ENCODE results near the gene RPRD1B. TPM values are rescaled to one million over a fixed set of nuclear protein-coding genes. Genes with fewer than 3 reads are reported as not detected.

RPRD1B gene
- total RNA-seq, 1 experiment from 2014 or later: 112 TPM

- Histone ChIP-seq H3K4me1 (peaks cover 45% of the 10 kb centered on the region), H3K27me3 (replicated peaks; ENCODE audit: control insufficient read depth, insufficient read depth, low read length) (no peaks in the 10 kb centered on the region), H3K36me3 (ENCODE audit: control insufficient read depth, insufficient read depth, low read length) (no peaks in the 10 kb centered on the region; the same call in 1 of the 2 replicates), H3K9me3 (no peaks in the 10 kb centered on the region), H3K4me3 (ENCODE audit: low read depth, low read length) (no peak overlapping the region)
- H3K27me3 Mint-ChIP-seq (ENCODE audit: insufficient read depth, unreplicated experiment): no peaks in the 10 kb centered on the region
- CTCF ChIA-PET: interaction anchor here (0.6 kb wide), 1 partner anchor 75 kb away, joined by 3 read pairs; no protein-coding TSS in a partner anchor
- peak overlapping the region; percentile 77 for H3K27ac Mint-ChIP-seq (ENCODE audit: unreplicated experiment)
- no peak for TF ChIP-seq CTCF (IDR thresholded peaks at IDR 0.05; ENCODE audit: insufficient read depth in 1 of 2, low read depth in 1 of 2, low read length in 1 of 2, severe bottlenecking in 1 of 2, unreplicated experiment in 1 of 2)
- intact Hi-C loops (cut with micrococcal nuclease; ENCODE audit: unreplicated experiment): loop anchor here (1.0 kb wide), 1 partner anchor 9 kb away; no protein-coding TSS in a partner anchor
- POLR2A ChIA-PET: interaction anchor here (1.4 kb wide), 1 partner anchor 10 kb away, joined by 3 read pairs; no protein-coding TSS in a partner anchor
- no TSS peak for BruUV-seq (replicated peaks)
- H3K9me3 Mint-ChIP-seq (ENCODE audit: unreplicated experiment): no peaks in the 10 kb centered on the region
- H3K4me3 Mint-ChIP-seq (ENCODE audit: unreplicated experiment): no peak overlapping the region
- DNase-seq: peak in 1 of 2 experiments; percentile 33
- peaks cover 17% of the 10 kb centered on the region for H3K36me3 Mint-ChIP-seq (ENCODE audit: insufficient read depth, unreplicated experiment)
- H3K4me1 Mint-ChIP-seq (ENCODE audit: low read depth, unreplicated experiment): peaks cover 39% of the 10 kb centered on the region
Measured at GRCh38 chr20:38133680-38134426, 100.3 kb downstream of the RPRD1B start.

DNA sequence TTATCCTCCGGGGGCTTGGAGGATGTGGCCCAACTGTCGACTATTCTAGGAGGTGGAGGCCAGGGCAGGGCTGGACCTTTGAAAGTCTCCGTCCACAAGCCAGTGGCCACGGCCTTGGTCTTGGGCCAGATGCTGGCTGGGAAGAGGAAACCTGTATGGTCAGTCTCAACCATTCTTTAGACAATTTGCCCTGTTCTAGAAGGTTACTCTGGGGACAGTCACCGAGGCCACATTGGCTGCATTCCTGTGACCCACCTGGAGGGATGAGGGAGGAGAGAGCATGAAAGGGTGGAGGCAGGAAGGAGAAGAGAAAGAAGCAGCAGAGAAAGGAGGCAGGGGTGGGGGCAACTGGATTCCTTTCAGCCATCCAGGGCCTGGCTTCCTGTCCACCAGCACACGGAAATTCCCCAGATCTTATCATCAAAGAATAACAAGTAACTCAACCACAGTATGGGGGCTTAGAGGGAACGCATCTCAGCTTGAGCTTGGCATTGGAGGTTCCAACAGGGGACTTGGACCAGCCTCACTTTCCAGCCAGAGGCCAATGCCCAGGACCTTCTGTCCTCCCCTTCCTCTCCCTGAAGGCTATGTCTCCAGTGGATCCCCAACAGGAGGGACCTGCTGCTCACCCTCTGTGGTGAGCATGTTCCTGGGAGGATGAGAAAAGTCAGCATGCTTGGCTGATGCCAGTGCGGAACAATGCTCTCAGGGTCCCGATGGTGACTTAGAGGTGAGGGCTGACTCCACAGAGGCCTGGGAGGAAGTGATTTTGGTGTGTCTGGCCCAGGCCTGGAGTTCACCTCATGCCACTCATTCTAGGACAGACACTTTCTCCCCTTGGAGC is 101.1 kb downstream of the RPRD1B start:
- H3K27me3 Mint-ChIP-seq (ENCODE audit: insufficient read depth, unreplicated experiment): no peaks in the 10 kb centered on the region
- POLR2A ChIA-PET: interaction anchor here (0.6 to 1.4 kb wide), 2 partner anchors 9 to 11 kb away, joined by 3 read pairs; no protein-coding TSS in a partner anchor
- H3K27me3 ChIP-seq (replicated peaks; ENCODE audit: control insufficient read depth, insufficient read depth, low read length): no peaks in the 10 kb centered on the region
- H3K4me1 Mint-ChIP-seq (ENCODE audit: low read depth, unreplicated experiment): peaks cover 44% of the 10 kb centered on the region
- peak overlapping the region; percentile 51 for H3K27ac Mint-ChIP-seq (ENCODE audit: unreplicated experiment)
- H3K4me3 ChIP-seq (ENCODE audit: low read depth, low read length): no peak overlapping the region
- no TSS peak for BruUV-seq (replicated peaks)
- CTCF ChIA-PET: interaction anchor here (0.6 kb wide), 1 partner anchor 74 kb away, joined by 3 read pairs; no protein-coding TSS in a partner anchor
- no peaks in the 10 kb centered on the region; the same call in 1 of the 2 replicates for H3K36me3 ChIP-seq (ENCODE audit: control insufficient read depth, insufficient read depth, low read length)
- no peaks in the 10 kb centered on the region for H3K9me3 Mint-ChIP-seq (ENCODE audit: unreplicated experiment)
- peak; percentile 74 to 88 for DNase-seq
- no peaks in the 10 kb centered on the region for H3K9me3 ChIP-seq
- peaks cover 53% of the 10 kb centered on the region for H3K4me1 ChIP-seq
- H3K4me3 Mint-ChIP-seq (ENCODE audit: unreplicated experiment): peak overlapping the region; percentile 0
- peaks cover 25% of the 10 kb centered on the region for H3K36me3 Mint-ChIP-seq (ENCODE audit: insufficient read depth, unreplicated experiment)
- TF ChIP-seq CTCF (IDR thresholded peaks at IDR 0.05; ENCODE audit: insufficient read depth in 1 of 2, low read depth in 1 of 2, low read length in 1 of 2, severe bottlenecking in 1 of 2, unreplicated experiment in 1 of 2): no peak
- intact Hi-C loops (cut with micrococcal nuclease; ENCODE audit: unreplicated experiment): loop anchor here (1.0 kb wide), 1 partner anchor 9 kb away; no protein-coding TSS in a partner anchor

- H3K27me3 Mint-ChIP-seq (ENCODE audit: insufficient read depth, unreplicated experiment): no peaks in the 10 kb centered on the region
- Histone ChIP-seq H3K9me3 (no peaks in the 10 kb centered on the region), H3K4me1 (peaks cover 59% of the 10 kb centered on the region), H3K4me3 (ENCODE audit: low read depth, low read length) (no peak overlapping the region), H3K36me3 (ENCODE audit: control insufficient read depth, insufficient read depth, low read length) (no peaks in the 10 kb centered on the region; the same call in 1 of the 2 replicates), H3K27me3 (replicated peaks; ENCODE audit: control insufficient read depth, insufficient read depth, low read length) (no peaks in the 10 kb centered on the region)
- no peaks in the 10 kb centered on the region for H3K9me3 Mint-ChIP-seq (ENCODE audit: unreplicated experiment)
- TF ChIP-seq CTCF (IDR thresholded peaks at IDR 0.05; ENCODE audit: insufficient read depth in 1 of 2, low read depth in 1 of 2, low read length in 1 of 2, severe bottlenecking in 1 of 2, unreplicated experiment in 1 of 2): no peak
- H3K4me1 Mint-ChIP-seq (ENCODE audit: low read depth, unreplicated experiment): peaks cover 44% of the 10 kb centered on the region
- no TSS peak for BruUV-seq (replicated peaks)
- CTCF ChIA-PET: no interaction called here
- H3K36me3 Mint-ChIP-seq (ENCODE audit: insufficient read depth, unreplicated experiment): peaks cover 28% of the 10 kb centered on the region
- peak overlapping the region; percentile 51 for H3K27ac Mint-ChIP-seq (ENCODE audit: unreplicated experiment)
- intact Hi-C loops (cut with micrococcal nuclease; ENCODE audit: unreplicated experiment): no loop called here
- H3K4me3 Mint-ChIP-seq (ENCODE audit: unreplicated experiment): no peak overlapping the region
- POLR2A ChIA-PET: interaction anchor here (0.6 to 1.4 kb wide), 2 partner anchors 8 to 12 kb away, joined by 3 read pairs; no protein-coding TSS in a partner anchor
- DNase-seq: no peak
Measured at GRCh38 chr20:38135271-38135650, 101.7 kb downstream of the RPRD1B start.
